Caco-2 (cell line): ENCODE results near the gene NKAP. TPM values are rescaled to one million over a fixed set of nuclear protein-coding genes. Genes with fewer than 3 reads are reported as not detected.

Experiments
- BruUV-seq: library from RNA; stranded (reverse); fragments of 400-500 nt; replicated peaks from 2 replicates; lab custom pipeline; 2021; lab: Mats Ljungman, UMichigan
- CTCF ChIA-PET: fragments of 300-600 bp; sonication (Branson Sonifier 250); formaldehyde crosslinking; loops from one replicate; lab custom pipeline; 2022; ENCODE audit warnings: antibody characterized with exemption; lab: Charles Lee
- POLR2A ChIA-PET: fragments of 300-600 bp; sonication (Branson Sonifier 250); formaldehyde crosslinking; loops from one replicate; lab custom pipeline; 2022; ENCODE audit warnings: antibody characterized with exemption; lab: Charles Lee
- DNase-seq, 2 experiments: peaks; one replicate each; pipeline versions ENCODE4 v3.0.0 to v3.0.0-alpha.2; 2020 to 2022
- H3K27me3 ChIP-seq: replicated peaks from 2 replicates; pipeline ENCODE4 v1.6.0; 2011; ENCODE audit warnings: low read length; ENCODE audit not compliant: control insufficient read depth, insufficient read depth
- H3K36me3 ChIP-seq: 2 replicates; pipeline ENCODE4 v1.5.1; 2011; ENCODE audit warnings: low read length; ENCODE audit not compliant: control insufficient read depth, insufficient read depth
- H3K4me1 ChIP-seq: fragments of 250-450 bp; sonication (Bioruptor Pico); 2 replicates; pipeline ENCODE4 v1.5.1; 2020; ENCODE audit warnings: mild to moderate bottlenecking
- H3K4me3 ChIP-seq: 2 replicates; pipeline ENCODE4 v1.5.1; 2011; ENCODE audit warnings: low read depth, mild to moderate bottlenecking, control low read depth, low read length
- H3K9me3 ChIP-seq: fragments of 250-450 bp; sonication (Bioruptor Pico); 2 replicates; pipeline ENCODE4 v1.5.1; 2020; ENCODE audit warnings: mild to moderate bottlenecking, moderate library complexity
- H3K27ac Mint-ChIP-seq: one replicate; pipeline ENCODE4 v1.8.0; 2022; ENCODE audit warnings: mixed read lengths; ENCODE audit not compliant: unreplicated experiment
- H3K27me3 Mint-ChIP-seq: one replicate; pipeline ENCODE4 v1.8.0; 2022; ENCODE audit warnings: mixed read lengths; ENCODE audit not compliant: insufficient read depth, unreplicated experiment
- H3K36me3 Mint-ChIP-seq: one replicate; pipeline ENCODE4 v1.8.0; 2022; ENCODE audit warnings: mild to moderate bottlenecking, mixed read lengths; ENCODE audit not compliant: insufficient read depth, unreplicated experiment
- H3K4me1 Mint-ChIP-seq: one replicate; pipeline ENCODE4 v1.8.0; 2022; ENCODE audit warnings: low read depth, mixed read lengths; ENCODE audit not compliant: unreplicated experiment
- H3K4me3 Mint-ChIP-seq: one replicate; pipeline ENCODE4 v1.8.0; 2022; ENCODE audit warnings: mild to moderate bottlenecking, moderate library complexity, mixed read lengths; ENCODE audit not compliant: unreplicated experiment
- H3K9me3 Mint-ChIP-seq: one replicate; pipeline ENCODE4 v1.8.0; 2022; ENCODE audit warnings: mixed read lengths; ENCODE audit not compliant: unreplicated experiment
- intact Hi-C: fragments of 100-400 bp; cut with micrococcal nuclease; formaldehyde crosslinking; loops from one replicate; pipeline ENCODE4 v1.10.0; 2022; ENCODE audit not compliant: unreplicated experiment
- total RNA-seq: library from RNA; stranded (reverse); gene quantifications from 2 replicates; pipeline ENCODE4 v1.2.3, GENCODE V29; 2022
- TF ChIP-seq, protein P1 (sequence below), 2 experiments: fragments of 200-600 bp in 1 of 2; IDR thresholded peaks; 1 replicate in 1 of 2; 2 replicates in 1 of 2; pipeline versions ENCODE4 v1.5.1 to v1.8.0; 2011 to 2022; ENCODE audit warnings: antibody characterized with exemption in 1 of 2, control low read depth in 1 of 2, inconsistent platforms in 1 of 2, low read depth in 1 of 2, low read length in 1 of 2, mild to moderate bottlenecking in 1 of 2, moderate library complexity in 1 of 2; ENCODE audit not compliant: insufficient read depth in 1 of 2, severe bottlenecking in 1 of 2, unreplicated experiment in 1 of 2

NKAP gene
- total RNA-seq, 1 experiment from 2014 or later, result 9.5 TPM

DNA sequence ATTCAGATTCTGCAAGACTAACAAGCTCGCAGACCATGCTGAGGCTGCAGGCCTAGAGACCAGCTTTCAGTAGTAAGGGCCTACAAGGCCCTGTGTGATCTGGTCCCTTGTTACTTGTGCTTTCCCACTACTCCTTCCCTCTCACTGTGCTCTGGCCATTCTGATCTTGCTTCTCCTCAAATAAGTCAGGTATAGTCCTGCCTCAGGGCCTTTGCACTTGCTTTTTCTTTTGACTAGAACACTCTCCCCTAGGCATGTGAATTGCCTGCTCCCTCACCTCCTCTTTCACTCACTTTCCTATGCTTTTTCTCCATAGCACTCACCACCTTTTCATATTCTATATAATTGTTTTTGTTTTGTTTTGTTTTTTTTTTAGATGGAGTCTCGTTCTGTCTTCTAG is 25.7 kb downstream of the NKAP start:
- Histone ChIP-seq H3K36me3 (no peaks in the 10 kb centered on the region), H3K9me3 (no peaks in the 10 kb centered on the region), H3K27me3 (no peaks in the 10 kb centered on the region), H3K4me1 (no peaks in the 10 kb centered on the region), H3K4me3 (no peak overlapping the region)
- H3K27ac Mint-ChIP-seq, result no peak overlapping the region
- H3K4me1 Mint-ChIP-seq, result no peaks in the 10 kb centered on the region
- TF ChIP-seq, protein P1, sequence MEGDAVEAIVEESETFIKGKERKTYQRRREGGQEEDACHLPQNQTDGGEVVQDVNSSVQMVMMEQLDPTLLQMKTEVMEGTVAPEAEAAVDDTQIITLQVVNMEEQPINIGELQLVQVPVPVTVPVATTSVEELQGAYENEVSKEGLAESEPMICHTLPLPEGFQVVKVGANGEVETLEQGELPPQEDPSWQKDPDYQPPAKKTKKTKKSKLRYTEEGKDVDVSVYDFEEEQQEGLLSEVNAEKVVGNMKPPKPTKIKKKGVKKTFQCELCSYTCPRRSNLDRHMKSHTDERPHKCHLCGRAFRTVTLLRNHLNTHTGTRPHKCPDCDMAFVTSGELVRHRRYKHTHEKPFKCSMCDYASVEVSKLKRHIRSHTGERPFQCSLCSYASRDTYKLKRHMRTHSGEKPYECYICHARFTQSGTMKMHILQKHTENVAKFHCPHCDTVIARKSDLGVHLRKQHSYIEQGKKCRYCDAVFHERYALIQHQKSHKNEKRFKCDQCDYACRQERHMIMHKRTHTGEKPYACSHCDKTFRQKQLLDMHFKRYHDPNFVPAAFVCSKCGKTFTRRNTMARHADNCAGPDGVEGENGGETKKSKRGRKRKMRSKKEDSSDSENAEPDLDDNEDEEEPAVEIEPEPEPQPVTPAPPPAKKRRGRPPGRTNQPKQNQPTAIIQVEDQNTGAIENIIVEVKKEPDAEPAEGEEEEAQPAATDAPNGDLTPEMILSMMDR (IDR thresholded peaks at IDR 0.05; ENCODE audit: insufficient read depth in 1 of 2, low read depth in 1 of 2, low read length in 1 of 2, severe bottlenecking in 1 of 2, unreplicated experiment in 1 of 2), result no peak
- ChIA-PET POLR2A (no interaction called here), CTCF (no interaction called here)
- intact Hi-C loops, result no loop called here
- no peak for DNase-seq
- no peaks in the 10 kb centered on the region for H3K9me3 Mint-ChIP-seq
- H3K36me3 Mint-ChIP-seq, result no peaks in the 10 kb centered on the region
- no TSS peak for BruUV-seq
- no peak overlapping the region for H3K4me3 Mint-ChIP-seq
- no peaks in the 10 kb centered on the region for H3K27me3 Mint-ChIP-seq

DNA sequence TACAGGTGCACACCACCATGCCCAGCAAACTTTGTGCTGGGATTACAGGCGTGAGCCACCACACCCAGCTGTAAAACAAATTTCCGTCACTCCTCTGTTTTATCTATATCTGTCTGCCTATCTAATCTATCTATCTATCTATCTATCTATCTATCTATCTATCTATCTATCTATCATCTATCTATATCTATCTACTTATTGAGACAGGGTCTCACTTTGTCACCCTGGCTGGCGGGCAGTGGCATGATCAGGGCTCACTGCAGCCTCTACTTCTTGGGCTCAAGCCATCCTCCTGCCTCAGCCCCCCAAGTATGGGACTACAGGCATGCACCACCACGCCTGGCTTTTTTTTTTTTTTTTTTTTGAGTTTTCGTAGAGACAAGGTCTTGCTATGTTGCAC is 27.2 kb downstream of the NKAP start:
- intact Hi-C loops, result no loop called here
- Mint-ChIP-seq H3K4me1 (no peaks in the 10 kb centered on the region), H3K36me3 (no peaks in the 10 kb centered on the region), H3K9me3 (no peaks in the 10 kb centered on the region), H3K27ac (no peak overlapping the region), H3K4me3 (no peak overlapping the region), H3K27me3 (no peaks in the 10 kb centered on the region)
- no peaks in the 10 kb centered on the region for H3K9me3 ChIP-seq
- no peaks in the 10 kb centered on the region for H3K27me3 ChIP-seq
- CTCF ChIA-PET, result no interaction called here
- POLR2A ChIA-PET, result no interaction called here
- BruUV-seq, result no TSS peak
- no peaks in the 10 kb centered on the region for H3K36me3 ChIP-seq
- no peak for DNase-seq
- no peaks in the 10 kb centered on the region for H3K4me1 ChIP-seq
- TF ChIP-seq, protein P1 (IDR thresholded peaks at IDR 0.05; ENCODE audit: insufficient read depth in 1 of 2, low read depth in 1 of 2, low read length in 1 of 2, severe bottlenecking in 1 of 2, unreplicated experiment in 1 of 2), result no peak
- H3K4me3 ChIP-seq, result no peak overlapping the region

DNA sequence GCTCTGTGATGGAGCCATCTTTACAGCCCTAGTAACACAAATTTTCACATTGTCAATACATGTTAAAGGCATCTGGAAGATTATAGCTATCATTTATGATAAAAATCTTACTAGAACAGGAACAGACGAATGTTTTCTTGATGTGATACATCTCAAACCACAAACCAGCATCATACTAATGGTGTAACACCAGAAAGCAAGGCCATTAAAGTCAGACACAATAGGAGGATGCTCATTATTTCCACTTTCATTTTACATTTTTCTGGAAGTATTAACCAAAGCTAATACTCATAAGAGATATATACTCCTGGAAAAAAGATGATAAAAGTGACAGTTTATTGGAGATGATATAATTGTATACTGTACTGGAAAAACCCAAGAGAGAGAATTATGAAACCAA is 42.6 kb downstream of the NKAP start:
- H3K4me1 Mint-ChIP-seq, result no peaks in the 10 kb centered on the region
- POLR2A ChIA-PET, result no interaction called here
- no peak overlapping the region for H3K27ac Mint-ChIP-seq
- TF ChIP-seq, protein P1 (IDR thresholded peaks at IDR 0.05; ENCODE audit: insufficient read depth in 1 of 2, low read depth in 1 of 2, low read length in 1 of 2, severe bottlenecking in 1 of 2, unreplicated experiment in 1 of 2), result no peak
- no peaks in the 10 kb centered on the region for H3K27me3 Mint-ChIP-seq
- Histone ChIP-seq H3K4me1 (no peaks in the 10 kb centered on the region), H3K27me3 (no peaks in the 10 kb centered on the region), H3K36me3 (no peaks in the 10 kb centered on the region), H3K4me3 (no peak overlapping the region), H3K9me3 (no peaks in the 10 kb centered on the region)
- DNase-seq, result no peak
- intact Hi-C loops, result no loop called here
- CTCF ChIA-PET, result no interaction called here
- no peaks in the 10 kb centered on the region for H3K36me3 Mint-ChIP-seq
- H3K9me3 Mint-ChIP-seq, result no peaks in the 10 kb centered on the region
- BruUV-seq, result no TSS peak
- no peak overlapping the region for H3K4me3 Mint-ChIP-seq
